IgD-negative memory B cell (primary cell): ENCODE results near the gene KRT15. TPM values are rescaled to one million over a fixed set of nuclear protein-coding genes. Genes with fewer than 3 reads are reported as not detected.

Source experiments
- H3K27ac Mint-ChIP-seq, 3 donors: one replicate each; pipeline ENCODE4 v1.8.0; 2020 to 2022; ENCODE audit warnings: mild to moderate bottlenecking in 3 of 3, mixed read lengths in 3 of 3, moderate library complexity in 1 of 3
- H3K27me3 Mint-ChIP-seq: one replicate; pipeline ENCODE4 v1.8.0; 2021; ENCODE audit warnings: mixed read lengths
- H3K36me3 Mint-ChIP-seq: one replicate; pipeline ENCODE4 v1.8.0; 2020; ENCODE audit warnings: mild to moderate bottlenecking, mixed read lengths
- H3K4me1 Mint-ChIP-seq, 3 donors: one replicate each; pipeline ENCODE4 v1.8.0; 2020 to 2022; ENCODE audit warnings: mixed read lengths in 3 of 3, mild to moderate bottlenecking in 1 of 3
- H3K4me3 Mint-ChIP-seq, 4 donors: one replicate each; pipeline ENCODE4 v1.8.0; 2020 to 2022; ENCODE audit warnings: mild to moderate bottlenecking in 4 of 4, mixed read lengths in 4 of 4, moderate library complexity in 3 of 4
- H3K9me3 Mint-ChIP-seq, 3 donors: one replicate each; pipeline ENCODE4 v1.8.0; 2020 to 2021; ENCODE audit warnings: mixed read lengths in 3 of 3, mild to moderate bottlenecking in 1 of 3
- polyA plus RNA-seq: library from polyadenylated mRNA; unstranded; fragments of 300-500 nt; fragmentation: Illumina TruSeq; gene quantifications from one replicate; pipeline ENCODE4 v1.2.3, GENCODE V29; 2021

Gene KRT15
- polyA plus RNA-seq = not detected

GRCh38 chr17:41518789-41519449, at the start of gene KRT15:
KRT15 (minus strand) TSS chr17:41518890; CDS start chr17:41518827, 63 bp downstream.
- H3K36me3 Mint-ChIP-seq = no peaks in the 10 kb centered on the region
- H3K4me1 Mint-ChIP-seq = no peaks in the 10 kb centered on the region
- H3K9me3 Mint-ChIP-seq = no peaks in the 10 kb centered on the region
- H3K27me3 Mint-ChIP-seq = peaks cover 3% of the 10 kb centered on the region
- H3K4me3 Mint-ChIP-seq = no peak within 1 kb of the TSS
- H3K27ac Mint-ChIP-seq = peak within 1 kb of the TSS in 1 of 3 donors; percentile 47

GRCh38 chr17:41567317-41567716, 48.6 kb upstream of the KRT15 start:
- Mint-ChIP-seq H3K4me3 (peak overlapping the region in 1 of 4 donors; percentile 58), H3K36me3 (peaks cover 3% of the 10 kb centered on the region), H3K4me1 (peaks cover 0 to 4% (median 4%) of the 10 kb centered on the region in 3 donors), H3K27ac (peak overlapping the region in 1 of 3 donors; percentile 96), H3K27me3 (peaks cover 13% of the 10 kb centered on the region), H3K9me3 (peaks cover 0 to 10% (median 4%) of the 10 kb centered on the region in 3 donors)

- peaks cover 3% of the 10 kb centered on the region for H3K36me3 Mint-ChIP-seq
- H3K9me3 Mint-ChIP-seq = peaks cover 0 to 10% (median 4%) of the 10 kb centered on the region in 3 donors
- no peak overlapping the region for H3K4me3 Mint-ChIP-seq
- peaks cover 0 to 4% (median 4%) of the 10 kb centered on the region in 3 donors for H3K4me1 Mint-ChIP-seq
- H3K27ac Mint-ChIP-seq = no peak overlapping the region
- H3K27me3 Mint-ChIP-seq = peaks cover 16% of the 10 kb centered on the region
Measured at GRCh38 chr17:41565338-41565737, 46.6 kb upstream of the KRT15 start.

- peaks cover 21% of the 10 kb centered on the region for H3K27me3 Mint-ChIP-seq
Measured at GRCh38 chr17:41563607-41564170, 45.0 kb upstream of the KRT15 start.

GRCh38 chr17:41561554-41561953, 42.9 kb upstream of the KRT15 start:
- H3K4me1 Mint-ChIP-seq = peaks cover 0 to 3% (median 0%) of the 10 kb centered on the region in 3 donors
- no peak overlapping the region for H3K4me3 Mint-ChIP-seq
- H3K9me3 Mint-ChIP-seq = no peaks in the 10 kb centered on the region
- no peak overlapping the region for H3K27ac Mint-ChIP-seq
- H3K27me3 Mint-ChIP-seq = peaks cover 25% of the 10 kb centered on the region
- no peaks in the 10 kb centered on the region for H3K36me3 Mint-ChIP-seq

More at GRCh38 chr17:41563607-41564170, 45.0 kb upstream of the KRT15 start:
- H3K4me1 Mint-ChIP-seq = peaks cover 0 to 4% (median 4%) of the 10 kb centered on the region in 3 donors
- peak overlapping the region in 1 of 4 donors; percentile 63 for H3K4me3 Mint-ChIP-seq
- H3K9me3 Mint-ChIP-seq = peaks cover 0 to 10% (median 4%) of the 10 kb centered on the region in 3 donors
- no peaks in the 10 kb centered on the region for H3K36me3 Mint-ChIP-seq
- no peak overlapping the region for H3K27ac Mint-ChIP-seq

GRCh38 chr17:41559548-41559947, 40.9 kb upstream of the KRT15 start:
- no peaks in the 10 kb centered on the region for H3K36me3 Mint-ChIP-seq
- H3K27me3 Mint-ChIP-seq = peaks cover 34% of the 10 kb centered on the region
- H3K9me3 Mint-ChIP-seq = no peaks in the 10 kb centered on the region
- H3K4me1 Mint-ChIP-seq = no peaks in the 10 kb centered on the region
- no peak overlapping the region for H3K4me3 Mint-ChIP-seq
- H3K27ac Mint-ChIP-seq = no peak overlapping the region

- Mint-ChIP-seq H3K4me1 (no peaks in the 10 kb centered on the region), H3K27me3 (peaks cover 32% of the 10 kb centered on the region), H3K4me3 (no peak overlapping the region), H3K36me3 (peaks cover 2% of the 10 kb centered on the region), H3K9me3 (no peaks in the 10 kb centered on the region), H3K27ac (no peak overlapping the region)
Measured at GRCh38 chr17:41556931-41557330, 38.2 kb upstream of the KRT15 start.

- peaks cover 2% of the 10 kb centered on the region for H3K36me3 Mint-ChIP-seq
- H3K27me3 Mint-ChIP-seq = peaks cover 31% of the 10 kb centered on the region
- H3K4me3 Mint-ChIP-seq = no peak overlapping the region
- no peaks in the 10 kb centered on the region for H3K4me1 Mint-ChIP-seq
- no peaks in the 10 kb centered on the region for H3K9me3 Mint-ChIP-seq
- no peak overlapping the region for H3K27ac Mint-ChIP-seq
Measured at GRCh38 chr17:41556306-41556705, 37.6 kb upstream of the KRT15 start.

GRCh38 chr17:41555105-41555887, 36.6 kb upstream of the KRT15 start:
- Mint-ChIP-seq H3K27me3 (peaks cover 27% of the 10 kb centered on the region), H3K4me1 (no peaks in the 10 kb centered on the region), H3K4me3 (no peak overlapping the region), H3K9me3 (no peaks in the 10 kb centered on the region), H3K36me3 (peaks cover 2% of the 10 kb centered on the region), H3K27ac (no peak overlapping the region)

- Mint-ChIP-seq H3K4me3 (no peak overlapping the region), H3K4me1 (peaks cover 2 to 4% (median 2%) of the 10 kb centered on the region in 3 donors), H3K27ac (no peak overlapping the region), H3K9me3 (no peaks in the 10 kb centered on the region), H3K36me3 (peaks cover 2% of the 10 kb centered on the region), H3K27me3 (peaks cover 23% of the 10 kb centered on the region)
Measured at GRCh38 chr17:41553987-41554680, 35.4 kb upstream of the KRT15 start.

- no peak overlapping the region for H3K27ac Mint-ChIP-seq
- H3K27me3 Mint-ChIP-seq = peaks cover 22% of the 10 kb centered on the region
- peaks cover 2% of the 10 kb centered on the region for H3K36me3 Mint-ChIP-seq
- peaks cover 3 to 7% (median 5%) of the 10 kb centered on the region in 3 donors for H3K4me1 Mint-ChIP-seq
- no peak overlapping the region for H3K4me3 Mint-ChIP-seq
- H3K9me3 Mint-ChIP-seq = no peaks in the 10 kb centered on the region
Measured at GRCh38 chr17:41553176-41553575, 34.5 kb upstream of the KRT15 start.

- Mint-ChIP-seq H3K9me3 (no peaks in the 10 kb centered on the region), H3K4me1 (peaks cover 4 to 7% (median 5%) of the 10 kb centered on the region in 3 donors), H3K27ac (no peak overlapping the region), H3K4me3 (no peak overlapping the region), H3K27me3 (peaks cover 28% of the 10 kb centered on the region), H3K36me3 (peaks cover 3% of the 10 kb centered on the region)
Measured at GRCh38 chr17:41552455-41552854, 33.8 kb upstream of the KRT15 start.

- Mint-ChIP-seq H3K4me3 (no peak overlapping the region), H3K27ac (no peak overlapping the region), H3K27me3 (peaks cover 30% of the 10 kb centered on the region), H3K9me3 (peaks cover 0 to 2% (median 0%) of the 10 kb centered on the region in 3 donors), H3K4me1 (peaks cover 4 to 7% (median 5%) of the 10 kb centered on the region in 3 donors), H3K36me3 (peaks cover 4% of the 10 kb centered on the region)
Measured at GRCh38 chr17:41551365-41551764, 32.7 kb upstream of the KRT15 start.

- peaks cover 4% of the 10 kb centered on the region for H3K36me3 Mint-ChIP-seq
- peaks cover 23% of the 10 kb centered on the region for H3K27me3 Mint-ChIP-seq
- no peak overlapping the region for H3K27ac Mint-ChIP-seq
- peaks cover 4 to 7% (median 5%) of the 10 kb centered on the region in 3 donors for H3K4me1 Mint-ChIP-seq
- H3K9me3 Mint-ChIP-seq = peaks cover 0 to 3% (median 0%) of the 10 kb centered on the region in 3 donors
- peak overlapping the region in 1 of 4 donors; percentile 68 for H3K4me3 Mint-ChIP-seq
Measured at GRCh38 chr17:41549596-41550039, 30.9 kb upstream of the KRT15 start.
